ENCODE data around the gene ENHO. TPM values are rescaled to one million over a fixed set of nuclear protein-coding genes. Genes with fewer than 3 reads are reported as not detected.

The ENHO gene
- total RNA-seq, 1 donor = not detected

DNA sequence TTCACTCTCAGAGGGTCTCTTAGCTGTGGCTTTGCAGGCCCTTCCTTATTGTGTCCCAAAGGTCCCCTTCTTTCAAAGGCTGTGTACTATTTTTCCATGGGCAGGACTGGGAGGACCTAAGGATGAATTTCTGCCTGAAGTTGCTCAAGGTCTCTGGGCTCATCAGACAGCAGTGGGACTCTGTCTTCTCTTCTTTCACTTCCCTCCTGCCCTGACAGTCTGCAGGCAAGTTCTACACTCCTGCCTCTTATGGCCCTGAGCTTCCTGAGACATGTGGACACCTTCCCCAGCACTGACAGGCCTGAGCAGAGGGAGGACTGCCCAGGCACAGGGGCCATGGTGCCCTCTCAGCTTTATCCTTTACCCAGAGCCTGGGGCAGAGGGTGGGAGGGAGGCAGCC, 14.8 kb downstream of the ENHO start:
- TF ChIP-seq, protein P1, sequence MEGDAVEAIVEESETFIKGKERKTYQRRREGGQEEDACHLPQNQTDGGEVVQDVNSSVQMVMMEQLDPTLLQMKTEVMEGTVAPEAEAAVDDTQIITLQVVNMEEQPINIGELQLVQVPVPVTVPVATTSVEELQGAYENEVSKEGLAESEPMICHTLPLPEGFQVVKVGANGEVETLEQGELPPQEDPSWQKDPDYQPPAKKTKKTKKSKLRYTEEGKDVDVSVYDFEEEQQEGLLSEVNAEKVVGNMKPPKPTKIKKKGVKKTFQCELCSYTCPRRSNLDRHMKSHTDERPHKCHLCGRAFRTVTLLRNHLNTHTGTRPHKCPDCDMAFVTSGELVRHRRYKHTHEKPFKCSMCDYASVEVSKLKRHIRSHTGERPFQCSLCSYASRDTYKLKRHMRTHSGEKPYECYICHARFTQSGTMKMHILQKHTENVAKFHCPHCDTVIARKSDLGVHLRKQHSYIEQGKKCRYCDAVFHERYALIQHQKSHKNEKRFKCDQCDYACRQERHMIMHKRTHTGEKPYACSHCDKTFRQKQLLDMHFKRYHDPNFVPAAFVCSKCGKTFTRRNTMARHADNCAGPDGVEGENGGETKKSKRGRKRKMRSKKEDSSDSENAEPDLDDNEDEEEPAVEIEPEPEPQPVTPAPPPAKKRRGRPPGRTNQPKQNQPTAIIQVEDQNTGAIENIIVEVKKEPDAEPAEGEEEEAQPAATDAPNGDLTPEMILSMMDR (IDR thresholded peaks at IDR 0.05; ENCODE audit: insufficient read depth, low read depth, low read length) = no peak
- no peak overlapping the region for H3K4me3 ChIP-seq (ENCODE audit: low read depth, low read length)
- DNase-seq (ENCODE audit: low read depth) = no peak

DNA sequence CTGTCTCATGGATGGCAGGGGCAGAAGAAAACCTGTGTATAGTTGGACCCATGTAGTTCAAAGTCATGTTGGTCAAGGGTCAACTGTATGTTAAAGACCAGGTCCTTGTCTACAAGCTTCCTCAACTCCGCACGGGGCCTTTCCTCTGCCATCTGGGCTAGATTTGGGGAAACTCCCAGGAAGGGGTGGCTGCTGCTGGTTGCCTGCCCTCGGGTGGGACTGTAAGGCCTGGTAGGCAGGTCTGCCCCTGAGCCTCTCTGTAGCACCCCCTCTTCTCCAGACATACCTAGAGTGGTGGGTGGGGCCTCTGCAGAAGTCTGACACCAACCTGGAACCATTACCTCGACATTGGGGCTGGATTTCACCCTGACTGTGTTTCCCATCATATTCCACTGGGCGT, 15.2 kb downstream of the ENHO start:
- TF ChIP-seq, protein P1 (IDR thresholded peaks at IDR 0.05; ENCODE audit: insufficient read depth, low read depth, low read length) = no peak
- no peak for DNase-seq (ENCODE audit: low read depth)

DNA sequence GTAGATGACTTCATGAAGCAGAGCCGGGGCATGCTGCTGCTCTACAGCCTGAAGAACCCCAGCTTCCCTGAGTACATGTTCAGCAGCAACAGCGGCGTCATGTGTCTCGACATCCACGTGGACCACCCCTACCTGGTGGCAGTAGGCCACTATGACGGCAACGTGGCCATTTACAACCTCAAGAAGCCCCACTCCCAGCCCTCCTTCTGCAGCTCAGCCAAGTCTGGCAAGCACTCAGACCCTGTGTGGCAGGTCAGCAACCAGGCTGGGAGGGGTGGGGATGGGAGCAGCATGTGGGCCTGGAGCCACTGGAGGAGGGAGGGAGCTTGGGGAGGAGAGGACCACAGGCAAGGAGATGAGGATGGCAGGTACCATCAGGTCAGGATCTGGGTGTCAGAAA, 16.2 kb downstream of the ENHO start:
- TF ChIP-seq, protein P1 (IDR thresholded peaks at IDR 0.05; ENCODE audit: insufficient read depth, low read depth, low read length) = no peak
- no peak for DNase-seq (ENCODE audit: low read depth)
- no peak overlapping the region for H3K4me3 ChIP-seq (ENCODE audit: low read depth, low read length)

More for the DNA sequence above, 15.2 kb downstream of the ENHO start:
- H3K4me3 ChIP-seq (ENCODE audit: low read depth, low read length) = no peak overlapping the region

DNA sequence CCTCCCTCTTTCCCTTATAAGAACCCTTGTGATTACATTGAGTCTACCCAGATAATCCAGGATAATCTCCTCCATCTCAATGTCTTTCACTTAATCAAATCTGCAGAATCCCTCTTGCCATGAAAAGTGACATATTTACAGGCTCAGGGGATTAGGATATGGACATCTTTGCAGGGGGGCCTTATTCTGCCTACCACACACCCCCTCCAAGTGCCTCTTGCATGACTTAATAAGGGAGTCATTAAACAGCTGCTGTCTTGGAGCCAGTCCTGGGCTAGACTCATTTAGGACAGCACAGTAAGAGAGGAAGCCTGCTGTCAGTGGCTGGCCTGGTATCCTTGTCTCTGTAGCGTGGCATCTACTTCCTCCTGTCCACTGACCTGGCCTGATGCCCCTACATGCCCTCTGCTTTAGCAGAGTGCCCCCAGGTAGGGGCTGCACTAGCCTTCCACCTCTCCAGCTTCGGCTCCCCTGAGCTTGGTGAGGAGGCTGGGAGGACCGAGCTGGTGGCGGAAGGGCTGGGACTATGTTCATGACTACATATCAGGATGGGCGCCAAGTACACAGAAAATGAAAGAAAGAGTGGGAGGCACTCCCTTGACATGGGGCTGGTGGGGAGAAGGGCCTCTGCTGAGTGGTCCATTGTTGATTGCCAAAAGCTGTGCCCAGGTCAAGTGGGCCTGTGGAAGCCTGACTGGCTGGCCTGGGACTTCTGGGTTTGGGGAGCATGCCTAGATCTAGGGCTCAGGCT, 17.2 kb downstream of the ENHO start:
- H3K4me3 ChIP-seq (ENCODE audit: low read depth, low read length) = no peak overlapping the region
- peak; percentile 21 for DNase-seq (ENCODE audit: low read depth)
- TF ChIP-seq, protein P1 (IDR thresholded peaks at IDR 0.05; ENCODE audit: insufficient read depth, low read depth, low read length) = no peak

DNA sequence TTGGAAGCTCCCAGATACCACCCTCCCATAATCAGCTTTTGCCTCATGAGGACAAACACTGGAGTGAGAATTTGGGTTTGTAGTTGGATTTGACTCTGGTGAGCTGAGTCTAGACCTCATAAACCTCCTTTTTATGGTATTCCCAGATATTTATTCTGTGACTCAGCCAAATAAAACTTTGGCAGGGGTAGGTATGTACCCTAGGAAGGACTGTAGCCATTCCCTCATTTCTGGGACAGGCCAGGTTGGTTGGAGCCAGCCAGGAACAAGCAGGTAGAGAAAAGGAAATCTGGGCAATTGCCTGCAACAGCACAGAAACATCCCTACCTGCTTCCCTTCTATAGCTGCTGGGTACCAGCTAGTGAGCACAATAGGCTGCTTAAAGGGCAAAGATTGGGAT, 19.4 kb downstream of the ENHO start:
- H3K4me3 ChIP-seq (ENCODE audit: low read depth, low read length) = no peak overlapping the region
- TF ChIP-seq, protein P1 (IDR thresholded peaks at IDR 0.05; ENCODE audit: insufficient read depth, low read depth, low read length) = no peak
- no peak for DNase-seq (ENCODE audit: low read depth)

DNA sequence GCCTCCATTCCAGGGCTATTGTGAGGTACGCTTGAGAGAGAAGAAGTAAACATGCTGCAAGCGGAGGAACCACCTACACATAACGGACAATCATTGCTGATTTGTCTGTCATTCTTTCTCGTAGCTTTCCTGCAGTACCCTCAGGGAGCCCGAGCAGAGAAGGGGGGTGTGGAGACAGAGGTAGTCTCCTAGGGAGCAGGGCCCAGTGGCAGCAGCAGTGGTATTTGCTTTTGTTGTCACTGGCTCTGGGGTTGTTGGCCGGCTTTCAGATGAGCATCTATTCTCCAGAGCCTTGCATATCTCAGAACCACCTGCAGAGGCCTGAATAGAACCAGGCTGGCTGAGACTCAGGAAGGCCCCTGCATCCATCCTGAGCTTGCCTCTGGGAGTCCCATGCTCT, 19.9 kb downstream of the ENHO start:
- DNase-seq (ENCODE audit: low read depth) = no peak
- no peak overlapping the region for H3K4me3 ChIP-seq (ENCODE audit: low read depth, low read length)
- TF ChIP-seq, protein P1 (IDR thresholded peaks at IDR 0.05; ENCODE audit: insufficient read depth, low read depth, low read length) = no peak

DNA sequence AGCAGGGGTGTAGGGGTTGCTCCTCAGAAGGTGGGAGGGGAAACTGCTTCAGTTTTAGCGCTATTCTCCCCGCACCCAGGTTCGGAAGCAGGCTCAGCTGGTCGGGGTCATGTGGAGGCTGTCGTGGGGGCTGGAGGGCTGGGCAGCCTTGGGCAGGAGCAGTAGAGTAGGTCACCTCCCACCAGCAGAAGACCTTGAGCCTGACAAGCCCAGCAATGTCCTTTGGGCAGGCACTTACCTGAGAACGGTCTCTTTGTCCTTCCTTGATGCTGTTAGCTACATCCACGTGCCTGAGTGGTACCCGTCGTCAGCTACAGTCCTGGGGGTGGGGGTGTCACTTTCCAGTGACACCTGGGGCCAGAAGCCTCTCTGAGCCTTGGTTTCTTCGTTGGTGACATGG, 20.3 kb downstream of the ENHO start:
- TF ChIP-seq, protein P1 (IDR thresholded peaks at IDR 0.05; ENCODE audit: insufficient read depth, low read depth, low read length) = no peak
- no peak for DNase-seq (ENCODE audit: low read depth)
- H3K4me3 ChIP-seq (ENCODE audit: low read depth, low read length) = no peak overlapping the region
